Liver (tissue), 9 donors: ENCODE measurements around the gene SHF. TPM values are rescaled to one million over a fixed set of nuclear protein-coding genes. Genes with fewer than 3 reads are reported as not detected.
A peak's percentile ranks its signal among the peaks of the same experiment; 100 is the strongest.

Source experiments
- DNase-seq: peaks from one replicate; pipeline ENCODE4 v3.0.0-alpha.2; 2017; ENCODE audit warnings: low spot score
- H3K27ac ChIP-seq, 2 donors: one replicate each; pipeline ENCODE4 v1.7.0; 2013; ENCODE audit warnings: inconsistent platforms in 2 of 2, low read length in 2 of 2, control low read depth in 1 of 2, low read depth in 1 of 2, mild to moderate bottlenecking in 1 of 2
- H3K27me3 ChIP-seq, 4 donors: one replicate each; pipeline versions ENCODE4 v1.6.1 to v1.7.0; 2013; ENCODE audit warnings: low read length in 3 of 4, inconsistent platforms in 1 of 4, mild to moderate bottlenecking in 1 of 4, moderate library complexity in 1 of 4; ENCODE audit not compliant: control insufficient read depth in 4 of 4, insufficient read depth in 4 of 4
- H3K36me3 ChIP-seq, 4 donors: one replicate each; pipeline versions ENCODE4 v1.6.1 to v1.7.0; 2013; ENCODE audit warnings: low read length in 3 of 4, mild to moderate bottlenecking in 3 of 4, low read depth in 1 of 4, moderate library complexity in 1 of 4; ENCODE audit not compliant: control insufficient read depth in 4 of 4, insufficient read depth in 3 of 4
- H3K4me1 ChIP-seq, 4 donors: one replicate each; pipeline versions ENCODE4 v1.6.1 to v1.7.0; 2013; ENCODE audit warnings: low read length in 3 of 4, mild to moderate bottlenecking in 3 of 4, moderate library complexity in 1 of 4; ENCODE audit not compliant: control insufficient read depth in 4 of 4, insufficient read depth in 4 of 4
- H3K4me3 ChIP-seq, 3 donors: one replicate each; pipeline versions ENCODE4 v1.6.1 to v1.7.0; 2013; ENCODE audit warnings: low read length in 3 of 3, control low read depth in 1 of 3, low read depth in 1 of 3, mild to moderate bottlenecking in 1 of 3
- H3K9ac ChIP-seq, 2 donors: one replicate each; pipeline ENCODE4 v1.7.0; 2013; ENCODE audit warnings: low read length in 2 of 2, mild to moderate bottlenecking in 2 of 2, moderate library complexity in 2 of 2, control low read depth in 1 of 2, low read depth in 1 of 2
- H3K9me3 ChIP-seq, 4 donors: one replicate each; pipeline versions ENCODE4 v1.6.1 to v1.7.0; 2013; ENCODE audit warnings: low read length in 3 of 4; ENCODE audit not compliant: control insufficient read depth in 4 of 4
- ATF3 ChIP-seq: IDR thresholded peaks from 2 replicates; pipeline ENCODE4 v1.6.1; 2016; ENCODE audit warnings: antibody characterized with exemption
- CTCF ChIP-seq: fragments of 150-350 bp; IDR thresholded peaks from 2 replicates; pipeline ENCODE4 v1.5.1; 2017; ENCODE audit warnings: improper control_type of control experiment, low read depth, low read length; ENCODE audit not compliant: missing input control
- EGR1 ChIP-seq, 2 donors: IDR thresholded peaks; 2 replicates each; pipeline ENCODE4 v1.6.1; 2016 to 2018; ENCODE audit warnings: antibody characterized with exemption in 2 of 2, low read depth in 2 of 2
- FOXA1 ChIP-seq: IDR thresholded peaks from 2 replicates; pipeline ENCODE4 v1.6.1; 2016; ENCODE audit warnings: antibody characterized with exemption
- FOXA2 ChIP-seq: IDR thresholded peaks from 2 replicates; pipeline ENCODE4 v1.6.1; 2016; ENCODE audit warnings: antibody characterized with exemption
- GABPA ChIP-seq, 2 donors: IDR thresholded peaks in 1 of 2; conservative IDR thresholded peaks in 1 of 2; 2 replicates each; pipeline ENCODE4 v1.6.1; 2016; ENCODE audit warnings: antibody characterized with exemption in 2 of 2, mild to moderate bottlenecking in 1 of 2, moderate library complexity in 1 of 2
- HNF4A ChIP-seq, 2 donors: conservative IDR thresholded peaks; 2 replicates each; pipeline ENCODE4 v1.6.1; 2016; ENCODE audit warnings: antibody characterized with exemption in 2 of 2, mild to moderate bottlenecking in 2 of 2
- HNF4G ChIP-seq: IDR thresholded peaks from 2 replicates; pipeline ENCODE4 v1.6.1; 2016; ENCODE audit warnings: antibody characterized with exemption
- JUND ChIP-seq, 2 donors: IDR thresholded peaks; 2 replicates each; pipeline ENCODE4 v1.6.1; 2016; ENCODE audit warnings: antibody characterized with exemption in 2 of 2
- MAX ChIP-seq: IDR thresholded peaks from 2 replicates; pipeline ENCODE4 v1.6.1; 2016; ENCODE audit warnings: antibody characterized with exemption
- NR2F2 ChIP-seq: IDR thresholded peaks from 2 replicates; pipeline ENCODE4 v1.6.1; 2016; ENCODE audit warnings: antibody characterized with exemption
- RAD21 ChIP-seq, 2 donors: IDR thresholded peaks; 2 replicates each; pipeline ENCODE4 v1.6.1; 2016; ENCODE audit warnings: antibody characterized with exemption in 2 of 2, mild to moderate bottlenecking in 2 of 2
- REST ChIP-seq: IDR thresholded peaks from 2 replicates; pipeline ENCODE4 v1.6.1; 2016; ENCODE audit warnings: antibody characterized with exemption, mild to moderate bottlenecking
- RXRA ChIP-seq, 2 donors: IDR thresholded peaks; 2 replicates each; pipeline ENCODE4 v1.6.1; 2017 to 2018; ENCODE audit warnings: antibody characterized with exemption in 2 of 2, mild to moderate bottlenecking in 1 of 2
- SP1 ChIP-seq: IDR thresholded peaks from 2 replicates; pipeline ENCODE4 v1.6.1; 2018; ENCODE audit warnings: antibody characterized with exemption, mild to moderate bottlenecking
- TAF1 ChIP-seq: conservative IDR thresholded peaks from 2 replicates; pipeline ENCODE4 v1.6.1; 2016; ENCODE audit warnings: antibody characterized with exemption, mild to moderate bottlenecking
- YY1 ChIP-seq: IDR thresholded peaks from 2 replicates; pipeline ENCODE4 v1.6.1; 2016; ENCODE audit warnings: antibody characterized with exemption, mild to moderate bottlenecking
- ZBTB33 ChIP-seq: IDR thresholded peaks from 2 replicates; pipeline ENCODE4 v1.6.1; 2016; ENCODE audit warnings: antibody characterized with exemption
- WGBS: extraction: QIAGEN DNeasy Blood & Tissue Kit; methylation state at CpG from one replicate; pipeline ENCODE4 v1.1.7; 2013; 5-methylcytosine and 5-hydroxymethylcytosine counted together
- polyA plus RNA-seq, 2 donors: library from polyadenylated mRNA; stranded (reverse) in 1 of 2; unstranded in 1 of 2; fragments of 200-250 nt in 1 of 2; fragments of >200 nt in 1 of 2; fragmentation: Nextera tagmentation in 1 of 2; extraction: Ambion mirVana in 1 of 2; gene quantifications; one replicate each; pipeline versions ENCODE4 v1.2.1 to v1.2.3, GENCODE V29; 2013 to 2015
- total RNA-seq, 2 donors: library from RNA; depleted of rRNA; stranded (reverse); fragments of >200 nt; gene quantifications; one replicate each; pipeline ENCODE4 v1.2.3, GENCODE V29; 2014
- donor health status: healthy.
- donor health status: healthy.
- donor health status: healthy.
- donor health status: healthy.
- donor health status: healthy.

The SHF gene
- total and polyA plus RNA-seq, 4 donors, result 4.7 to 15.7 (median 10.1) TPM

- peak; percentile 84 for DNase-seq
- H3K9ac ChIP-seq, result peak overlapping the region; percentile 55 to 90
- peaks cover 3 to 34% (median 17%) of the 10 kb centered on the region in 4 donors for H3K4me1 ChIP-seq
- peak overlapping the region; percentile 97 to 98 for H3K27ac ChIP-seq
- no peaks in the 10 kb centered on the region for H3K27me3 ChIP-seq
- H3K36me3 ChIP-seq, result no peaks in the 10 kb centered on the region
- peak overlapping the region; percentile 41 to 72 (median 53) for H3K4me3 ChIP-seq
- 5% methylated on average over 34 of the region's 34 CpGs for WGBS
- no peaks in the 10 kb centered on the region for H3K9me3 ChIP-seq
- TF ChIP-seq ATF3 (peak; percentile 94), NR2F2 (no peak), JUND (IDR thresholded peaks at IDR 0.05) (peak; percentile 7 to 14), CTCF (no peak), MAX (peak; percentile 14), EGR1 (IDR thresholded peaks at IDR 0.05; ENCODE audit: low read depth in 2 of 2) (no peak), RAD21 (IDR thresholded peaks at IDR 0.05) (no peak), REST (peak; percentile 7), FOXA1 (no peak), SP1 (no peak), ZBTB33 (no peak), FOXA2 (no peak), HNF4A (conservative IDR thresholded peaks at IDR 0.05) (peak in 1 of 2 donors; percentile 28), TAF1 (peak; percentile 9), RXRA (IDR thresholded peaks at IDR 0.05) (no peak), HNF4G (no peak), YY1 (peak; percentile 96), GABPA (IDR thresholded peaks at IDR 0.05 in 1 of 2, conservative IDR thresholded peaks at IDR 0.05 in 1 of 2) (no peak)
Observed at GRCh38 chr15:45200799-45201556, 13.2 kb upstream of the SHF start.
